Adrenal gland (tissue), 12 donors: ENCODE measurements around the gene CAPRIN1. TPM values are rescaled to one million over a fixed set of nuclear protein-coding genes. Genes with fewer than 3 reads are reported as not detected.

ENCODE experiments used
- DNase-seq, 7 donors: peaks; one replicate each; pipeline ENCODE4 v3.0.0-alpha.2; 2019 to 2020
- H3K27ac ChIP-seq, 5 donors: fragments of 200-600 bp; sonication (generic) in 4 of 5; 1 replicate in 3 of 5; 2 replicates in 2 of 5; pipeline versions ENCODE4 v1.5.1 to v1.8.0; 2016 to 2020; ENCODE audit warnings: mild to moderate bottlenecking in 1 of 5
- H3K27me3 ChIP-seq: fragments of 200-600 bp; 2 replicates; pipeline ENCODE4 v1.8.0; 2021
- H3K36me3 ChIP-seq, 2 donors: fragments of 200-600 bp; replicated peaks in 1 of 2; 1 replicate in 1 of 2; 2 replicates in 1 of 2; pipeline versions ENCODE4 v1.5.1 to v1.8.0; 2018 to 2022
- H3K4me1 ChIP-seq, 2 donors: fragments of 200-600 bp; replicated peaks in 1 of 2; 1 replicate in 1 of 2; 2 replicates in 1 of 2; pipeline versions ENCODE4 v1.5.1 to v1.8.0; 2018 to 2021
- H3K4me3 ChIP-seq, 4 donors: fragments of 200-600 bp; sonication (generic) in 3 of 4; one replicate each; pipeline ENCODE4 v1.5.1; 2016 to 2018
- H3K9me3 ChIP-seq, 3 donors: fragments of 200-600 bp; sonication (generic) in 1 of 3; replicated peaks in 1 of 3; 1 replicate in 2 of 3; 2 replicates in 1 of 3; pipeline versions ENCODE4 v1.5.1 to v1.8.0; 2016 to 2021
- CTCF ChIP-seq, 6 experiments: fragments of 450-650 bp in 4 of 6; fragments of 200-600 bp in 2 of 6; sonication (generic) in 1 of 6; IDR thresholded peaks; 1 replicate in 5 of 6; 2 replicates in 1 of 6; pipeline versions ENCODE4 v1.5.1 to v1.8.0; 2016 to 2021; ENCODE audit warnings: antibody characterized with exemption in 6 of 6, mild to moderate bottlenecking in 2 of 6, moderate library complexity in 1 of 6
- POLR2A ChIP-seq, 2 donors: fragments of 450-650 bp; IDR thresholded peaks; one replicate each; pipeline ENCODE4 v1.6.1; 2017; ENCODE audit warnings: antibody characterized with exemption in 2 of 2, mild to moderate bottlenecking in 2 of 2, moderate library complexity in 1 of 2
- WGBS, 4 donors: extraction: QIAGEN DNeasy Blood & Tissue Kit in 2 of 4; methylation state at CpG; one replicate each; pipeline versions ENCODE4 v1.1.5 to v1.1.7; 2013 to 2017; 5-methylcytosine and 5-hydroxymethylcytosine counted together
- intact Hi-C, 2 donors: fragments of 100-400 bp; cut with DNase I; formaldehyde crosslinking; loops; one replicate each; pipeline versions ENCODE4 v1.14.1 to v1.15.0; 2022 to 2023
- polyA plus RNA-seq, 3 donors: library from polyadenylated mRNA; stranded (reverse); fragments of 200-250 nt in 2 of 3; fragments of 350-450 nt in 1 of 3; fragmentation: Illumina TruSeq in 1 of 3; extraction: RNeasy Lipid Tissue Mini Kit (QIAGEN cat#74804) in 1 of 3; gene quantifications; one replicate each; pipeline ENCODE4 v1.2.3, GENCODE V29; 2013 to 2014
- total RNA-seq, 9 donors: library from RNA; depleted of rRNA in 4 of 9; stranded (reverse); fragments of >200 nt in 4 of 9; fragments of 120-200 nt in 1 of 9; fragmentation: NEBNext Ultra II Directional in 1 of 9; extraction: Animal tissue kit (Norgen Biotek cat#: 25700) in 1 of 9; gene quantifications; one replicate each; pipeline versions ENCODE4 v1.1.0 to v1.2.4, GENCODE V29; 2013 to 2023
- donor health status: healthy with polysubstance abuse.
- donor health status: Bipolar disorder and iron deficiency.
- donor health status: DM: yes; HTN: yes; CAD: no.
- donor health status: DM: no; HTN: no; CAD: no.
- donor health status: DM: no; HTN: no; CAD: no.
- donor health status: DM: yes; HTN: yes; CAD: no.

Gene CAPRIN1
- total and polyA plus RNA-seq, 12 donors: 42.4 to 202 (median 149) TPM

- no peak for DNase-seq
- Histone ChIP-seq H3K27me3 (no peaks in the 10 kb centered on the region), H3K4me1 (no peaks in the 10 kb centered on the region), H3K36me3 (no peaks in the 10 kb centered on the region), H3K27ac (no peak overlapping the region), H3K9me3 (no peaks in the 10 kb centered on the region), H3K4me3 (no peak overlapping the region)
- intact Hi-C loops: no loop called here
- WGBS, 4 donors: 89 to 97% (median 93%) methylated on average over 1 of the region's 1 CpG
- TF ChIP-seq CTCF (IDR thresholded peaks at IDR 0.05): no peak
- no peak for TF ChIP-seq POLR2A (IDR thresholded peaks at IDR 0.05)
Observed at GRCh38 chr11:34036456-34036855, 15.1 kb upstream of the CAPRIN1 start.

GRCh38 chr11:34037016-34037415 lies 14.5 kb upstream of the CAPRIN1 start:
- TF ChIP-seq POLR2A (IDR thresholded peaks at IDR 0.05) (no peak), CTCF (IDR thresholded peaks at IDR 0.05) (no peak)
- no peaks in the 10 kb centered on the region for H3K27me3 ChIP-seq
- intact Hi-C loops: no loop called here
- H3K36me3 ChIP-seq: no peaks in the 10 kb centered on the region
- no peaks in the 10 kb centered on the region for H3K9me3 ChIP-seq
- H3K4me1 ChIP-seq: no peaks in the 10 kb centered on the region
- WGBS, 4 donors: 89 to 100% (median 94%) methylated on average over 2 of the region's 2 CpGs
- DNase-seq: no peak
- H3K27ac ChIP-seq: no peak overlapping the region
- no peak overlapping the region for H3K4me3 ChIP-seq

GRCh38 chr11:34040571-34040970 lies 11.0 kb upstream of the CAPRIN1 start:
- TF ChIP-seq POLR2A (IDR thresholded peaks at IDR 0.05) (no peak), CTCF (IDR thresholded peaks at IDR 0.05) (no peak)
- Histone ChIP-seq H3K4me1 (no peaks in the 10 kb centered on the region), H3K4me3 (no peak overlapping the region), H3K27me3 (no peaks in the 10 kb centered on the region), H3K36me3 (no peaks in the 10 kb centered on the region), H3K9me3 (no peaks in the 10 kb centered on the region), H3K27ac (no peak overlapping the region)
- WGBS, 4 donors: 96 to 97% (median 96%) methylated on average over 11 of the region's 11 CpGs
- intact Hi-C loops: loop anchor here in 1 of 2 donors (10.0 kb wide), 1 partner anchor 46 kb away; no protein-coding TSS in a partner anchor
- no peak for DNase-seq

GRCh38 chr11:34044664-34045485 lies 6.7 kb upstream of the CAPRIN1 start:
- Histone ChIP-seq H3K4me1 (no peaks in the 10 kb centered on the region), H3K27ac (peak overlapping the region in 2 of 5 donors; percentile 2 to 48), H3K4me3 (no peak overlapping the region), H3K9me3 (no peaks in the 10 kb centered on the region), H3K36me3 (no peaks in the 10 kb centered on the region), H3K27me3 (no peaks in the 10 kb centered on the region)
- WGBS, 4 donors: 67 to 78% (median 74%) methylated on average over 27 of the region's 27 CpGs
- DNase-seq: peak in 3 of 7 donors; percentile 33 to 56 (median 47)
- intact Hi-C loops: loop anchor here in 1 of 2 donors (10.0 kb wide), 1 partner anchor 50 kb away; no protein-coding TSS in a partner anchor
- no peak for TF ChIP-seq CTCF (IDR thresholded peaks at IDR 0.05)
- no peak for TF ChIP-seq POLR2A (IDR thresholded peaks at IDR 0.05)
